HCT116 (cell line): ENCODE data around the gene CHN1. TPM values are rescaled to one million over a fixed set of nuclear protein-coding genes. Genes with fewer than 3 reads are reported as not detected.

Source experiments
- ATAC-seq: fragments of 200-7000 bp; cut with Tn5 transposase; 2 replicates; pipeline ENCODE4 v1.9.1; 2020; ENCODE audit warnings: mild to moderate bottlenecking, moderate library complexity
- BruUV-seq: library from RNA; stranded (reverse); fragments of 400-500 nt; replicated peaks from 2 replicates; lab custom pipeline; 2021; lab: Mats Ljungman, UMichigan
- CTCF ChIA-PET: fragments of 300-600 bp; sonication (Branson Sonifier 250); formaldehyde crosslinking; loops from one replicate; lab custom pipeline; 2021; ENCODE audit warnings: antibody characterized with exemption; lab: Charles Lee
- POLR2A ChIA-PET: fragments of 300-600, 350-600 bp; sonication (Branson Sonifier 250); formaldehyde crosslinking; loops from one replicate; lab custom pipeline; 2021; ENCODE audit warnings: antibody characterized with exemption; lab: Charles Lee
- RAD21 ChIA-PET, 2 experiments: fragments of 300-600 bp; sonication (Branson Sonifier 250); formaldehyde crosslinking; loops; one replicate each; lab custom pipeline; 2023; ENCODE audit warnings: low total read pairs in 2 of 2; ENCODE audit not compliant: uncharacterized antibody in 2 of 2, unreplicated experiment in 2 of 2, low non-redundant PET in 1 of 2; lab: Charles Lee
- DNase-seq: peaks from one replicate; pipeline ENCODE4 v3.0.0-alpha.2; 2010; ENCODE audit warnings: low read depth, low spot score
- H2AFZ ChIP-seq: fragments of 200-600 bp; shearing (Covaris generic), sonication (generic); 2 replicates; pipeline ENCODE4 v1.6.1; 2017; ENCODE audit warnings: low read depth, mixed run types, mixed read lengths, antibody characterized with exemption, low read length; ENCODE audit not compliant: poor library complexity, severe bottlenecking
- H3K27ac ChIP-seq: 2 replicates; pipeline ENCODE4 v1.5.1; 2012; ENCODE audit warnings: low read depth, low read length
- H3K27me3 ChIP-seq: fragments of 200-600 bp; sonication (generic); 2 replicates; pipeline ENCODE4 v1.6.1; 2016; ENCODE audit warnings: mixed run types, low read length, mixed read lengths; ENCODE audit not compliant: insufficient read depth
- H3K36me3 ChIP-seq, 2 experiments: fragments of 200-500 bp in 1 of 2; fragments of 200-600 bp in 1 of 2; sonication (Bioruptor generic) in 1 of 2; sonication (generic) in 1 of 2; 2 replicates each; pipeline versions ENCODE4 v1.5.1 to v1.6.1; 2014 to 2016; ENCODE audit warnings: low read length in 2 of 2, inconsistent platforms in 1 of 2, mixed read lengths in 1 of 2, mixed run types in 1 of 2; ENCODE audit not compliant: insufficient read depth in 2 of 2, control insufficient read depth in 1 of 2
- H3K4me1 ChIP-seq, 2 experiments: fragments of 200-600 bp in 1 of 2; sonication (generic) in 1 of 2; 2 replicates each; pipeline versions ENCODE4 v1.5.1 to v1.6.1; 2012 to 2017; ENCODE audit warnings: low read length in 2 of 2, inconsistent platforms in 1 of 2, mild to moderate bottlenecking in 1 of 2, mixed read lengths in 1 of 2, mixed run types in 1 of 2, moderate library complexity in 1 of 2; ENCODE audit not compliant: insufficient read depth in 2 of 2, control insufficient read depth in 1 of 2
- H3K4me2 ChIP-seq: fragments of 200-600 bp; sonication (generic); 2 replicates; pipeline ENCODE4 v1.6.1; 2017; ENCODE audit warnings: mixed run types, low read length, mixed read lengths
- H3K4me3 ChIP-seq, 2 experiments: fragments of 200-600 bp in 1 of 2; sonication (generic) in 1 of 2; replicated peaks in 1 of 2; 2 replicates each; pipeline ENCODE4 v1.5.1; 2011 to 2016; ENCODE audit warnings: low read length in 2 of 2, control low read depth in 1 of 2, low read depth in 1 of 2, mild to moderate bottlenecking in 1 of 2, mixed read lengths in 1 of 2, mixed run types in 1 of 2
- H3K79me2 ChIP-seq: fragments of 200-600 bp; sonication (generic); 2 replicates; pipeline ENCODE4 v1.6.1; 2017; ENCODE audit warnings: mild to moderate bottlenecking, mixed run types, low read length, moderate library complexity, mixed read lengths; ENCODE audit not compliant: insufficient read depth
- H3K9ac ChIP-seq: fragments of 200-600 bp; sonication (generic); 2 replicates; pipeline ENCODE4 v1.6.1; 2016; ENCODE audit warnings: low read length, mixed read lengths
- H3K9me2 ChIP-seq: fragments of 200-600 bp; sonication (generic), shearing (Covaris generic); 2 replicates; pipeline ENCODE4 v1.6.1; 2017; ENCODE audit warnings: mixed run types, mild to moderate bottlenecking, moderate library complexity; ENCODE audit not compliant: insufficient read depth
- H3K9me3 ChIP-seq, 2 experiments: fragments of 200-500 bp in 1 of 2; fragments of 200-600 bp in 1 of 2; sonication (Bioruptor generic) in 1 of 2; sonication (generic) in 1 of 2; 2 replicates each; pipeline ENCODE4 v1.6.1; 2014 to 2017; ENCODE audit warnings: low read length in 2 of 2, mixed read lengths in 2 of 2, inconsistent platforms in 1 of 2, low read depth in 1 of 2, mild to moderate bottlenecking in 1 of 2, mixed run types in 1 of 2, moderate library complexity in 1 of 2; ENCODE audit not compliant: control insufficient read depth in 1 of 2, insufficient read depth in 1 of 2
- H4K20me1 ChIP-seq: fragments of 200-600 bp; sonication (generic), shearing (Covaris generic); 2 replicates; pipeline ENCODE4 v1.6.1; 2017; ENCODE audit warnings: mixed run types, mild to moderate bottlenecking, moderate library complexity; ENCODE audit not compliant: insufficient read depth
- EZH2 ChIP-seq: fragments of 200-600 bp; sonication (generic); IDR thresholded peaks from 2 replicates; pipeline ENCODE4 v1.6.1; 2017; ENCODE audit warnings: antibody characterized with exemption, mixed run types
- EZH2phosphoT487 ChIP-seq: fragments of 200-600 bp; IDR thresholded peaks from 2 replicates; pipeline ENCODE4 v1.6.1; 2018; ENCODE audit warnings: antibody characterized with exemption, borderline replicate concordance
- FOSL1 ChIP-seq: IDR thresholded peaks from 2 replicates; pipeline ENCODE4 v1.6.1; 2012; ENCODE audit warnings: low read depth
- POLR2A ChIP-seq: IDR thresholded peaks from 2 replicates; pipeline ENCODE4 v1.7.0; 2011; ENCODE audit warnings: borderline replicate concordance; ENCODE audit not compliant: insufficient read depth, insufficient read length; ENCODE audit errors: extremely low read depth
- TCF7L2 ChIP-seq: IDR thresholded peaks from 2 replicates; pipeline ENCODE4 v1.7.0; 2011; ENCODE audit warnings: borderline replicate concordance, inconsistent platforms; ENCODE audit not compliant: insufficient read depth, insufficient read length; ENCODE audit errors: extremely low read depth
- ZNF274 ChIP-seq: fragments of 200-500 bp; sonication (Bioruptor generic); IDR thresholded peaks from 2 replicates; pipeline ENCODE4 v1.6.1; 2014; ENCODE audit warnings: mild to moderate bottlenecking, low read depth, low read length, inconsistent platforms
- intact Hi-C: fragments of 100-400 bp; cut with micrococcal nuclease; formaldehyde crosslinking; loops from 2 replicates; pipeline ENCODE4 v1.10.0; 2022
- total RNA-seq: library from RNA; stranded (reverse); gene quantifications from one replicate; pipeline ENCODE4 v1.2.1, GENCODE V29; 2021; ENCODE audit not compliant: unreplicated experiment
- TF ChIP-seq, protein P1 (sequence below): IDR thresholded peaks from 2 replicates; pipeline ENCODE4 v1.6.1; 2012
- TF ChIP-seq, protein P2 (sequence below): IDR thresholded peaks from 2 replicates; pipeline ENCODE4 v1.6.1; 2012; ENCODE audit warnings: low read depth
- TF ChIP-seq, protein P3 (sequence below), 3 experiments: fragments of 200-600 bp in 1 of 3; sonication (generic) in 1 of 3; IDR thresholded peaks in 2 of 3; conservative IDR thresholded peaks in 1 of 3; 2 replicates each; pipeline ENCODE4 v1.5.1; 2012 to 2017; ENCODE audit warnings: low read depth in 2 of 3, low read length in 2 of 3, antibody characterized with exemption in 1 of 3, borderline replicate concordance in 1 of 3, control low read depth in 1 of 3, mild to moderate bottlenecking in 1 of 3, mixed read lengths in 1 of 3, mixed run types in 1 of 3, moderate library complexity in 1 of 3; ENCODE audit not compliant: insufficient read depth in 1 of 3
- TF ChIP-seq, protein P4 (sequence below): IDR thresholded peaks from 2 replicates; pipeline ENCODE4 v1.6.1; 2012

Gene CHN1
- total RNA-seq, 1 experiment from 2014 or later = 3.6 TPM

DNA sequence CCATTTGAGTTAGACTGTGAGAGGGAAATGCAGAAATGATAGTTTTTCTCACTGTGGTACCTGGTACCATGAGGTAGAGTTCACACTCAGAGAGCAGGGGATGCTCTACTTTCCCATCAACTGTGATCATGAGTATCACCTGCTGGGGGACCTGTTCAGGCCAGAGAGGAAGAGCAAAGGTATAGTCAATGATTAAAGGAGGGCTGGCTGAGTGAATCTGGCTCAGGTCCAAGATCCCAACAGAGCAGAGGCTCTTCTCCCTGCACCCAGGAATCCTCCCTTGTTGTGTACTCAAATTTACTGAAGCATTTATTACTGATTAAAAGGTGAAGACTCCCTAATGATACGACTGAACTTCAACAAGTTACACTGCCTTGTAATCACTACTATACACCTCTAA, 136.3 kb downstream of the CHN1 start:
- Histone ChIP-seq H3K36me3 (no peaks in the 10 kb centered on the region), H2AFZ (no peak overlapping the region), H3K9me3 (no peaks in the 10 kb centered on the region), H3K4me1 (no peaks in the 10 kb centered on the region), H3K9ac (no peak overlapping the region), H3K27ac (no peak overlapping the region), H3K4me3 (no peak overlapping the region), H3K9me2 (no peaks in the 10 kb centered on the region), H3K27me3 (no peaks in the 10 kb centered on the region), H3K4me2 (no peak overlapping the region), H4K20me1 (no peaks in the 10 kb centered on the region), H3K79me2 (no peaks in the 10 kb centered on the region)
- DNase-seq = no peak
- ChIA-PET RAD21 (no interaction called here), POLR2A (no interaction called here), CTCF (no interaction called here)
- intact Hi-C loops = no loop called here
- no TSS peak for BruUV-seq
- ATAC-seq = no peak
- TF ChIP-seq, protein P1, sequence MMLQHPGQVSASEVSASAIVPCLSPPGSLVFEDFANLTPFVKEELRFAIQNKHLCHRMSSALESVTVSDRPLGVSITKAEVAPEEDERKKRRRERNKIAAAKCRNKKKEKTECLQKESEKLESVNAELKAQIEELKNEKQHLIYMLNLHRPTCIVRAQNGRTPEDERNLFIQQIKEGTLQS = no peak
- TF ChIP-seq TCF7L2 (no peak), ZNF274 (no peak), POLR2A (no peak), EZH2 (no peak), FOSL1 (no peak), EZH2phosphoT487 (no peak)
- TF ChIP-seq, protein P2, sequence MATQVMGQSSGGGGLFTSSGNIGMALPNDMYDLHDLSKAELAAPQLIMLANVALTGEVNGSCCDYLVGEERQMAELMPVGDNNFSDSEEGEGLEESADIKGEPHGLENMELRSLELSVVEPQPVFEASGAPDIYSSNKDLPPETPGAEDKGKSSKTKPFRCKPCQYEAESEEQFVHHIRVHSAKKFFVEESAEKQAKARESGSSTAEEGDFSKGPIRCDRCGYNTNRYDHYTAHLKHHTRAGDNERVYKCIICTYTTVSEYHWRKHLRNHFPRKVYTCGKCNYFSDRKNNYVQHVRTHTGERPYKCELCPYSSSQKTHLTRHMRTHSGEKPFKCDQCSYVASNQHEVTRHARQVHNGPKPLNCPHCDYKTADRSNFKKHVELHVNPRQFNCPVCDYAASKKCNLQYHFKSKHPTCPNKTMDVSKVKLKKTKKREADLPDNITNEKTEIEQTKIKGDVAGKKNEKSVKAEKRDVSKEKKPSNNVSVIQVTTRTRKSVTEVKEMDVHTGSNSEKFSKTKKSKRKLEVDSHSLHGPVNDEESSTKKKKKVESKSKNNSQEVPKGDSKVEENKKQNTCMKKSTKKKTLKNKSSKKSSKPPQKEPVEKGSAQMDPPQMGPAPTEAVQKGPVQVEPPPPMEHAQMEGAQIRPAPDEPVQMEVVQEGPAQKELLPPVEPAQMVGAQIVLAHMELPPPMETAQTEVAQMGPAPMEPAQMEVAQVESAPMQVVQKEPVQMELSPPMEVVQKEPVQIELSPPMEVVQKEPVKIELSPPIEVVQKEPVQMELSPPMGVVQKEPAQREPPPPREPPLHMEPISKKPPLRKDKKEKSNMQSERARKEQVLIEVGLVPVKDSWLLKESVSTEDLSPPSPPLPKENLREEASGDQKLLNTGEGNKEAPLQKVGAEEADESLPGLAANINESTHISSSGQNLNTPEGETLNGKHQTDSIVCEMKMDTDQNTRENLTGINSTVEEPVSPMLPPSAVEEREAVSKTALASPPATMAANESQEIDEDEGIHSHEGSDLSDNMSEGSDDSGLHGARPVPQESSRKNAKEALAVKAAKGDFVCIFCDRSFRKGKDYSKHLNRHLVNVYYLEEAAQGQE = no peak
- TF ChIP-seq, protein P3, sequence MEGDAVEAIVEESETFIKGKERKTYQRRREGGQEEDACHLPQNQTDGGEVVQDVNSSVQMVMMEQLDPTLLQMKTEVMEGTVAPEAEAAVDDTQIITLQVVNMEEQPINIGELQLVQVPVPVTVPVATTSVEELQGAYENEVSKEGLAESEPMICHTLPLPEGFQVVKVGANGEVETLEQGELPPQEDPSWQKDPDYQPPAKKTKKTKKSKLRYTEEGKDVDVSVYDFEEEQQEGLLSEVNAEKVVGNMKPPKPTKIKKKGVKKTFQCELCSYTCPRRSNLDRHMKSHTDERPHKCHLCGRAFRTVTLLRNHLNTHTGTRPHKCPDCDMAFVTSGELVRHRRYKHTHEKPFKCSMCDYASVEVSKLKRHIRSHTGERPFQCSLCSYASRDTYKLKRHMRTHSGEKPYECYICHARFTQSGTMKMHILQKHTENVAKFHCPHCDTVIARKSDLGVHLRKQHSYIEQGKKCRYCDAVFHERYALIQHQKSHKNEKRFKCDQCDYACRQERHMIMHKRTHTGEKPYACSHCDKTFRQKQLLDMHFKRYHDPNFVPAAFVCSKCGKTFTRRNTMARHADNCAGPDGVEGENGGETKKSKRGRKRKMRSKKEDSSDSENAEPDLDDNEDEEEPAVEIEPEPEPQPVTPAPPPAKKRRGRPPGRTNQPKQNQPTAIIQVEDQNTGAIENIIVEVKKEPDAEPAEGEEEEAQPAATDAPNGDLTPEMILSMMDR (IDR thresholded peaks at IDR 0.05 in 2 of 3, conservative IDR thresholded peaks at IDR 0.05 in 1 of 3; ENCODE audit: borderline replicate concordance in 1 of 3, insufficient read depth in 1 of 3, low read depth in 2 of 3, low read length in 2 of 3) = no peak
- TF ChIP-seq, protein P4, sequence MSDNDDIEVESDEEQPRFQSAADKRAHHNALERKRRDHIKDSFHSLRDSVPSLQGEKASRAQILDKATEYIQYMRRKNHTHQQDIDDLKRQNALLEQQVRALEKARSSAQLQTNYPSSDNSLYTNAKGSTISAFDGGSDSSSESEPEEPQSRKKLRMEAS = no peak
